ENCODE results near the gene ACTL9. TPM values are rescaled to one million over a fixed set of nuclear protein-coding genes. Genes with fewer than 3 reads are reported as not detected.
"Not testable (repeated sequence)": the region's sequence is repeated elsewhere in the genome, so short reads cannot be mapped to it uniquely, and the experiment has no call there.

ACTL9 gene
- total RNA-seq, 1 experiment from 2014 or later = not detected

GRCh38 chr19:8724276-8724675 lies 25.7 kb upstream of the ACTL9 start:
- CTCF ChIA-PET = no interaction called here

GRCh38 chr19:8722032-8722431 lies 23.4 kb upstream of the ACTL9 start:
- H3K4me1 Mint-ChIP-seq (ENCODE audit: low read depth, unreplicated experiment) = no peaks in the 10 kb centered on the region
- H3K9me3 Mint-ChIP-seq (ENCODE audit: low read depth, unreplicated experiment) = no peaks in the 10 kb centered on the region
- no peak overlapping the region for H3K4me3 Mint-ChIP-seq (ENCODE audit: low read depth, unreplicated experiment)
- no peak for TF ChIP-seq CTCF (IDR thresholded peaks at IDR 0.05; ENCODE audit: unreplicated experiment)
- no peaks in the 10 kb centered on the region for H3K27me3 Mint-ChIP-seq (ENCODE audit: unreplicated experiment)
- no peak overlapping the region for H3K27ac Mint-ChIP-seq (ENCODE audit: unreplicated experiment)
- no peaks in the 10 kb centered on the region for H3K36me3 Mint-ChIP-seq (ENCODE audit: insufficient read depth, unreplicated experiment)
- no peak for DNase-seq
- BruUV-seq (replicated peaks) = no TSS peak
- CTCF ChIA-PET = no interaction called here
- intact Hi-C loops (cut with micrococcal nuclease; ENCODE audit: unreplicated experiment) = no loop called here

More at GRCh38 chr19:8724276-8724675, 25.7 kb upstream of the ACTL9 start:
- intact Hi-C loops (cut with micrococcal nuclease; ENCODE audit: unreplicated experiment) = no loop called here
- Mint-ChIP-seq H3K27me3 (ENCODE audit: unreplicated experiment) (no peaks in the 10 kb centered on the region), H3K4me3 (ENCODE audit: low read depth, unreplicated experiment) (no peak overlapping the region), H3K9me3 (ENCODE audit: low read depth, unreplicated experiment) (no peaks in the 10 kb centered on the region), H3K36me3 (ENCODE audit: insufficient read depth, unreplicated experiment) (no peaks in the 10 kb centered on the region), H3K4me1 (ENCODE audit: low read depth, unreplicated experiment) (no peaks in the 10 kb centered on the region), H3K27ac (ENCODE audit: unreplicated experiment) (no peak overlapping the region)
- DNase-seq = no peak
- TF ChIP-seq CTCF (IDR thresholded peaks at IDR 0.05; ENCODE audit: unreplicated experiment) = no peak
- BruUV-seq (replicated peaks) = no TSS peak

- DNase-seq = no peak
- no peaks in the 10 kb centered on the region for H3K9me3 Mint-ChIP-seq (ENCODE audit: low read depth, unreplicated experiment)
- no peaks in the 10 kb centered on the region for H3K27me3 Mint-ChIP-seq (ENCODE audit: unreplicated experiment)
- intact Hi-C loops (cut with micrococcal nuclease; ENCODE audit: unreplicated experiment) = no loop called here
- CTCF ChIA-PET = no interaction called here
- no peaks in the 10 kb centered on the region for H3K4me1 Mint-ChIP-seq (ENCODE audit: low read depth, unreplicated experiment)
- no peak within 1 kb of the TSS for H3K27ac Mint-ChIP-seq (ENCODE audit: unreplicated experiment)
- TF ChIP-seq CTCF (IDR thresholded peaks at IDR 0.05; ENCODE audit: unreplicated experiment) = no peak
- no peaks in the 10 kb centered on the region for H3K36me3 Mint-ChIP-seq (ENCODE audit: insufficient read depth, unreplicated experiment)
- H3K4me3 Mint-ChIP-seq (ENCODE audit: low read depth, unreplicated experiment) = no peak within 1 kb of the TSS
- no TSS peak for BruUV-seq (replicated peaks)
Measured at GRCh38 chr19:8721334-8721733, 22.7 kb upstream of the ACTL9 start, which contains the start of gene OR2Z1. OR2Z1 (plus strand) TSS chr19:8721634; CDS start chr19:8731029, 9,395 bp downstream.

- H3K4me1 Mint-ChIP-seq (ENCODE audit: low read depth, unreplicated experiment); H3K36me3 Mint-ChIP-seq (ENCODE audit: insufficient read depth, unreplicated experiment); CTCF ChIA-PET; BruUV-seq (replicated peaks); H3K27me3 Mint-ChIP-seq (ENCODE audit: unreplicated experiment); H3K27ac Mint-ChIP-seq (ENCODE audit: unreplicated experiment); intact Hi-C loops (cut with micrococcal nuclease; ENCODE audit: unreplicated experiment); DNase-seq; H3K9me3 Mint-ChIP-seq (ENCODE audit: low read depth, unreplicated experiment); H3K4me3 Mint-ChIP-seq (ENCODE audit: low read depth, unreplicated experiment): not testable (repeated sequence)
Measured at GRCh38 chr19:8710337-8710736, 11.7 kb upstream of the ACTL9 start.

GRCh38 chr19:8705742-8706141 lies 7.1 kb upstream of the ACTL9 start:
- no peak overlapping the region for H3K4me3 Mint-ChIP-seq (ENCODE audit: low read depth, unreplicated experiment)
- no TSS peak for BruUV-seq (replicated peaks)
- no peak overlapping the region for H3K27ac Mint-ChIP-seq (ENCODE audit: unreplicated experiment)

GRCh38 chr19:8705304-8705703 lies 6.7 kb upstream of the ACTL9 start:
- intact Hi-C loops (cut with micrococcal nuclease; ENCODE audit: unreplicated experiment); H3K9me3 Mint-ChIP-seq (ENCODE audit: low read depth, unreplicated experiment); H3K4me3 Mint-ChIP-seq (ENCODE audit: low read depth, unreplicated experiment); H3K27ac Mint-ChIP-seq (ENCODE audit: unreplicated experiment); H3K4me1 Mint-ChIP-seq (ENCODE audit: low read depth, unreplicated experiment); H3K27me3 Mint-ChIP-seq (ENCODE audit: unreplicated experiment); CTCF ChIA-PET; DNase-seq; H3K36me3 Mint-ChIP-seq (ENCODE audit: insufficient read depth, unreplicated experiment); BruUV-seq (replicated peaks): not testable (repeated sequence)

More at GRCh38 chr19:8705742-8706141, 7.1 kb upstream of the ACTL9 start:
- H3K36me3 Mint-ChIP-seq (ENCODE audit: insufficient read depth, unreplicated experiment) = no peaks in the 10 kb centered on the region
- DNase-seq = no peak
- CTCF ChIA-PET = no interaction called here
- intact Hi-C loops (cut with micrococcal nuclease; ENCODE audit: unreplicated experiment) = no loop called here
- H3K9me3 Mint-ChIP-seq (ENCODE audit: low read depth, unreplicated experiment) = no peaks in the 10 kb centered on the region
- no peaks in the 10 kb centered on the region for H3K4me1 Mint-ChIP-seq (ENCODE audit: low read depth, unreplicated experiment)
- no peaks in the 10 kb centered on the region for H3K27me3 Mint-ChIP-seq (ENCODE audit: unreplicated experiment)
- TF ChIP-seq CTCF (IDR thresholded peaks at IDR 0.05; ENCODE audit: unreplicated experiment) = no peak

All from Calu3 (cell line).